Testis (tissue), 2 donors: ENCODE measurements around the gene HK1.

Experiments
- CTCF ChIP-seq, 3 experiments: fragments of 450-650 bp in 2 of 3; fragments of 200-600 bp in 1 of 3; sonication (generic) in 1 of 3; IDR thresholded peaks; one replicate each; pipeline ENCODE4 v1.5.1; 2016 to 2019; ENCODE audit warnings: antibody characterized with exemption in 3 of 3, mild to moderate bottlenecking in 2 of 3, moderate library complexity in 1 of 3
- POLR2A ChIP-seq: fragments of 450-650 bp; IDR thresholded peaks from one replicate; pipeline ENCODE4 v1.6.1; 2017; ENCODE audit warnings: antibody characterized with exemption, mild to moderate bottlenecking, moderate library complexity

- TF ChIP-seq CTCF (IDR thresholded peaks at IDR 0.05) (no peak), POLR2A (no peak)
Observed at GRCh38 chr10:69349542-69349888, 71.2 kb downstream of the HK1 start.
